GM12878 (cell line): Measurements from ENCODE around the gene SENP5. TPM values are rescaled to one million over a fixed set of nuclear protein-coding genes. Genes with fewer than 3 reads are reported as not detected.

Experiments
- ATAC-seq: fragments of 200-7000 bp; cut with Tn5 transposase; 3 replicates; pipeline ENCODE4 v1.9.1; 2020; ENCODE audit warnings: mild to moderate bottlenecking, moderate library complexity
- BruUV-seq: library from RNA; stranded (reverse); fragments of 400-500 nt; replicated peaks from 2 replicates; lab custom pipeline; 2021; lab: Mats Ljungman, UMichigan
- CTCF ChIA-PET: fragments of 300-600 bp; sonication (Branson Sonifier 250); formaldehyde crosslinking; extraction: SDS; loops from one replicate; lab custom pipeline; 2021; ENCODE audit warnings: inconsistent platforms; lab: Yijun Ruan, JAX
- POLR2A ChIA-PET: fragments of 350-600 bp; formaldehyde crosslinking; extraction: SDS; loops from one replicate; lab custom pipeline; 2021; ENCODE audit warnings: inconsistent platforms; lab: Charles Lee
- RAD21 ChIA-PET: fragments of 300-600 bp; sonication (Branson Sonifier 250); formaldehyde crosslinking; loops from one replicate; lab custom pipeline; 2023; ENCODE audit warnings: antibody characterized with exemption; ENCODE audit not compliant: unreplicated experiment; lab: Charles Lee
- SMC1A ChIA-PET: fragments of 300-600 bp; sonication (Branson Sonifier 250); formaldehyde crosslinking; loops from one replicate; lab custom pipeline; 2023; ENCODE audit not compliant: unreplicated experiment, uncharacterized antibody; lab: Charles Lee
- DNase-seq: peaks from one replicate; pipeline ENCODE4 v3.0.0-alpha.2; 2011; ENCODE audit warnings: low read depth, low spot score
- FAIRE-seq: peaks from 3 replicates; lab custom pipeline; 2011; peaks lifted over from hg19 to GRCh38; lab: Jason Lieb, UNC
- H2AFZ ChIP-seq: 2 replicates; pipeline ENCODE4 v1.6.0; 2011; ENCODE audit warnings: low read depth, low read length, control low read depth; ENCODE audit not compliant: control insufficient read depth
- H3K27ac ChIP-seq: 2 replicates; pipeline ENCODE4 v1.5.1; 2011; ENCODE audit warnings: control low read depth; ENCODE audit not compliant: control insufficient read depth, insufficient read depth
- H3K27me3 ChIP-seq, 2 experiments: replicated peaks in 1 of 2; 2 replicates each; pipeline versions ENCODE4 v1.6.0 to v1.6.1; 2011; ENCODE audit warnings: low read length in 1 of 2; ENCODE audit not compliant: control insufficient read depth in 2 of 2, insufficient read depth in 2 of 2
- H3K36me3 ChIP-seq, 2 experiments: 2 replicates each; pipeline ENCODE4 v1.5.1; 2011; ENCODE audit warnings: low read length in 1 of 2; ENCODE audit not compliant: control insufficient read depth in 2 of 2, insufficient read depth in 2 of 2
- H3K4me1 ChIP-seq: 2 replicates; pipeline ENCODE4 v1.6.1; 2011; ENCODE audit warnings: mild to moderate bottlenecking, low read length, moderate library complexity, mixed read lengths; ENCODE audit not compliant: control insufficient read depth, insufficient read depth
- H3K4me2 ChIP-seq: 2 replicates; pipeline ENCODE4 v1.6.0; 2011; ENCODE audit warnings: control low read depth; ENCODE audit not compliant: control insufficient read depth, insufficient read depth
- H3K4me3 ChIP-seq: fragments of 200-600 bp; sonication (generic); 2 replicates; pipeline ENCODE4 v1.5.1; 2016
- H3K79me2 ChIP-seq: 2 replicates; pipeline ENCODE4 v1.6.0; 2011; ENCODE audit warnings: low read length; ENCODE audit not compliant: control insufficient read depth, insufficient read depth
- H3K9ac ChIP-seq: 2 replicates; pipeline ENCODE4 v1.8.0; 2011; ENCODE audit warnings: low read length, control low read depth, mixed read lengths; ENCODE audit not compliant: control insufficient read depth, insufficient read depth
- H3K9me3 ChIP-seq: replicated peaks from 3 replicates; pipeline ENCODE4 v1.5.1; 2011; ENCODE audit warnings: mild to moderate bottlenecking, low read length; ENCODE audit not compliant: control insufficient read depth, insufficient read depth
- H4K20me1 ChIP-seq: 2 replicates; pipeline ENCODE4 v1.6.0; 2011; ENCODE audit not compliant: control insufficient read depth, insufficient read depth
- ASH2L ChIP-seq: fragments of 300-600, 200-600 bp; sonication (generic); IDR thresholded peaks from 2 replicates; pipeline ENCODE4 v1.6.1; 2017; ENCODE audit warnings: low read depth, mild to moderate bottlenecking, borderline replicate concordance
- CBX3 ChIP-seq: fragments of 200-600 bp; sonication (generic); IDR thresholded peaks from 2 replicates; pipeline ENCODE4 v1.6.1; 2016; ENCODE audit warnings: low read depth, borderline replicate concordance
- CUX1 ChIP-seq: IDR thresholded peaks from 2 replicates; pipeline ENCODE4 v1.6.1; 2012; ENCODE audit warnings: improper control_type of control experiment, low read depth, low read length; ENCODE audit not compliant: insufficient replicate concordance
- KLF5 ChIP-seq: fragments of 450-650 bp; IDR thresholded peaks from 2 replicates; pipeline ENCODE4 v1.6.1; 2014; ENCODE audit warnings: mild to moderate bottlenecking; ENCODE audit not compliant: partially characterized antibody
- LARP7 ChIP-seq: fragments of 450-650 bp; IDR thresholded peaks from 2 replicates; pipeline ENCODE4 v1.6.1; 2017; ENCODE audit warnings: mild to moderate bottlenecking
- NFYB ChIP-seq: IDR thresholded peaks from 2 replicates; pipeline ENCODE4 v1.6.1; 2011; ENCODE audit warnings: low read depth, mild to moderate bottlenecking, low read length, improper control_type of control experiment, moderate library complexity; ENCODE audit not compliant: insufficient read depth
- PAX5 ChIP-seq: IDR thresholded peaks from 2 replicates; pipeline ENCODE4 v1.6.1; 2011; ENCODE audit warnings: low read depth, low read length, borderline replicate concordance
- RBBP5 ChIP-seq: fragments of 200-600 bp; sonication (generic); conservative IDR thresholded peaks from 2 replicates; pipeline ENCODE4 v1.6.1; 2016
- SMAD1 ChIP-seq: fragments of 450-650 bp; IDR thresholded peaks from 2 replicates; pipeline ENCODE4 v1.6.1; 2018; ENCODE audit warnings: mild to moderate bottlenecking, low read depth; ENCODE audit not compliant: partially characterized antibody
- SP1 ChIP-seq: IDR thresholded peaks from one replicate; pipeline ENCODE4 v1.6.1; 2011; ENCODE audit warnings: low read depth, low read length
- ZNF687 ChIP-seq: fragments of 450-650 bp; IDR thresholded peaks from 2 replicates; pipeline ENCODE4 v1.6.1; 2017; ENCODE audit warnings: mild to moderate bottlenecking, moderate library complexity
- WGBS: methylation state at CpG from one replicate; pipeline ENCODE4 v1.1.6; 2016; ENCODE audit warnings: low lambda C conversion rate; ENCODE audit not compliant: insufficient replicate concordance, insufficient coverage; ENCODE audit errors: missing lambda C conversion rate; 5-methylcytosine and 5-hydroxymethylcytosine counted together
- in situ Hi-C: fragments of 300-500 bp; cut with MboI; formaldehyde crosslinking; loops from 9 replicates; pipeline ENCODE4 v1.14.3; 2018; ENCODE audit warnings: mixed read lengths
- intact Hi-C: fragments of 100-400 bp; cut with micrococcal nuclease; formaldehyde crosslinking; loops from one replicate; pipeline ENCODE4 v1.14.2; 2022; ENCODE audit not compliant: unreplicated experiment
- polyA plus RNA-seq, 11 experiments: library from polyadenylated mRNA; depleted of rRNA in 4 of 11; unstranded in 6 of 11; stranded (reverse) in 5 of 11; fragments of >200 nt; fragmentation: Nextera tagmentation in 4 of 11; fragmentation: Illumina TruSeq in 1 of 11; extraction: Ambion mirVana in 4 of 11; extraction: Trizol in 1 of 11; gene quantifications; 1 replicate in 1 of 11; 2 replicates in 10 of 11; pipeline versions ENCODE4 v1.2.1 to v1.2.3, GENCODE V29; 2011 to 2016; ENCODE audit warnings: inconsistent platforms in 2 of 11, missing spikeins in 2 of 11, low read depth in 1 of 11
- total RNA-seq, 4 experiments: library from RNA; depleted of rRNA in 3 of 4; stranded (reverse); fragments of >200 nt in 3 of 4; fragmentation: Illumina TruSeq in 1 of 4; extraction: Trizol in 1 of 4; gene quantifications; 2 replicates each; pipeline versions ENCODE4 v1.2.1 to v1.2.3, GENCODE V29; 2013 to 2021
- TF ChIP-seq, protein P1 (sequence below): fragments of 450-650 bp; IDR thresholded peaks from 2 replicates; pipeline ENCODE4 v1.6.1; 2016; ENCODE audit warnings: mild to moderate bottlenecking

The SENP5 gene
- total and polyA plus RNA-seq, 10 of the 15 experiments (the other 5 are each of a cell fraction or from before 2014, with no cell fraction given), result 6.4 to 28.4 (median 15.6) TPM

GRCh38 chr3:196931828-196932587, 64.3 kb downstream of the SENP5 start:
- Histone ChIP-seq H3K9me3 (no peaks in the 10 kb centered on the region), H3K27ac (peak overlapping the region; percentile 65), H3K4me2 (peak overlapping the region; percentile 50), H3K4me1 (peaks cover 17% of the 10 kb centered on the region; the same call in 1 of the 2 replicates), H2AFZ (0 out of 2 replicates have a peak overlapping the region, but pooled peaks have one; percentile 0), H3K36me3 (peaks cover 14 to 19% of the 10 kb centered on the region in 2 experiments), H3K27me3 (no peaks in the 10 kb centered on the region), H3K4me3 (no peak overlapping the region), H3K79me2 (no peaks in the 10 kb centered on the region), H4K20me1 (no peaks in the 10 kb centered on the region), H3K9ac (no peak overlapping the region)
- ATAC-seq (peak; percentile 80), FAIRE-seq (peak; percentile 49), DNase-seq (no peak)
- no TSS peak for BruUV-seq
- ChIA-PET SMC1A (interaction anchor here (1.1 to 4.9 kb wide), 6 partner anchors 8 to 255 kb away, joined by 3 to 38 read pairs (median 4); partner anchors contain the start of gene NCBP2), POLR2A (interaction anchor here (0.6 to 3.5 kb wide), 3 partner anchors 9 to 420 kb away, joined by 3 to 34 read pairs (median 11); partner anchors contain the start of genes NCBP2 and SENP5), CTCF (interaction anchor here (0.7 to 5.2 kb wide), 2 partner anchors 10 to 96 kb away, joined by 3 to 24 read pairs; partner anchors contain the start of gene NCBP2), RAD21 (interaction anchor here (2.2 kb wide), 1 partner anchor 10 kb away, joined by 11 read pairs; the partner anchor contains the start of gene NCBP2)
- WGBS, result 16% methylated on average over 12 of the region's 12 CpGs
- intact Hi-C loops (no loop called here), in situ Hi-C loops (no loop called here)
- no peak for TF ChIP-seq PAX5
- no peak for TF ChIP-seq SP1
- TF ChIP-seq SMAD1, result no peak
- TF ChIP-seq RBBP5, result no peak
- TF ChIP-seq LARP7, result no peak
- no peak for TF ChIP-seq NFYB
- TF ChIP-seq, protein P1, sequence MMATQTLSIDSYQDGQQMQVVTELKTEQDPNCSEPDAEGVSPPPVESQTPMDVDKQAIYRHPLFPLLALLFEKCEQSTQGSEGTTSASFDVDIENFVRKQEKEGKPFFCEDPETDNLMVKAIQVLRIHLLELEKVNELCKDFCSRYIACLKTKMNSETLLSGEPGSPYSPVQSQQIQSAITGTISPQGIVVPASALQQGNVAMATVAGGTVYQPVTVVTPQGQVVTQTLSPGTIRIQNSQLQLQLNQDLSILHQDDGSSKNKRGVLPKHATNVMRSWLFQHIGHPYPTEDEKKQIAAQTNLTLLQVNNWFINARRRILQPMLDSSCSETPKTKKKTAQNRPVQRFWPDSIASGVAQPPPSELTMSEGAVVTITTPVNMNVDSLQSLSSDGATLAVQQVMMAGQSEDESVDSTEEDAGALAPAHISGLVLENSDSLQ, result 0 out of 2 replicates have a peak, but pooled peaks have one; percentile 15
- peak; percentile 56 for TF ChIP-seq ZNF687
- TF ChIP-seq CUX1, result no peak
- no peak for TF ChIP-seq ASH2L
- TF ChIP-seq KLF5, result no peak
- TF ChIP-seq CBX3, result no peak
